IMR-90 (cell line): ENCODE data around the gene INPP5D.

ENCODE experiments used
- MAFK ChIP-seq: IDR thresholded peaks from 2 replicates; pipeline ENCODE4 v1.6.1; 2012; ENCODE audit warnings: low read depth, low read length, improper control_type of control experiment
- MXI1 ChIP-seq: IDR thresholded peaks from 2 replicates; pipeline ENCODE4 v1.6.1; 2012; ENCODE audit warnings: low read depth, mild to moderate bottlenecking, low read length, moderate library complexity, borderline replicate concordance
- NFE2L2 ChIP-seq: fragments of 150-350 bp; IDR thresholded peaks from 2 replicates; pipeline ENCODE4 v1.6.1; 2016; ENCODE audit warnings: low read depth, mild to moderate bottlenecking, low read length
- POLR2A ChIP-seq: IDR thresholded peaks from 2 replicates; pipeline ENCODE4 v1.6.1; 2012; ENCODE audit warnings: mild to moderate bottlenecking, low read depth, low read length
- RFX5 ChIP-seq: IDR thresholded peaks from 2 replicates; pipeline ENCODE4 v1.8.0; 2012; ENCODE audit warnings: low read depth, mild to moderate bottlenecking, low read length, moderate library complexity
- TF ChIP-seq, protein P1 (sequence below): fragments of 150-350 bp; IDR thresholded peaks from 2 replicates; pipeline ENCODE4 v1.6.1; 2016; ENCODE audit warnings: low read depth, mild to moderate bottlenecking, low read length, moderate library complexity, borderline replicate concordance
- TF ChIP-seq, protein P2 (sequence below): conservative IDR thresholded peaks from 2 replicates; pipeline ENCODE4 v1.5.1; 2012; ENCODE audit warnings: mild to moderate bottlenecking, low read depth, low read length, improper control_type of control experiment

DNA sequence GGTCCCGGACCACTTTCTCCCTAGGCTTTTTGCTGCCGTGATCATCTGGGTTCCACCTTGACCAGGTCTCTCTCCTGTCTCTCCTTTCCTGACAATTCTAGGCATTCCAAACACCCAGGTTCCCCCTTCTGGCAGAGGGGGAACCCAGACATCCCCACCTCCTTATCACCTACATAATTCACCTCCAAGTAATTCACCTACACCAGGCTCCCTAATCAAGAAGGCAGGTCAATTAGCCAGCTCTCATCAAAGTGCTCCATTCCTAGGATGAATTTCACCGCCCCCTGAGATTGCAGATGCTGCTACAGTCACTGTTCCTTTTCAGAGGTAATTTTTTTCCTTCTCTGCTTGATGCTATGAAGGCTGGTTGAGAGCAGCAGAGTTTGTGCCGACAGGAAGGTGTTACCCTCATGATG, 149.0 kb downstream of the INPP5D start:
- no peak for TF ChIP-seq MXI1
- no peak for TF ChIP-seq MAFK
- TF ChIP-seq, protein P1, sequence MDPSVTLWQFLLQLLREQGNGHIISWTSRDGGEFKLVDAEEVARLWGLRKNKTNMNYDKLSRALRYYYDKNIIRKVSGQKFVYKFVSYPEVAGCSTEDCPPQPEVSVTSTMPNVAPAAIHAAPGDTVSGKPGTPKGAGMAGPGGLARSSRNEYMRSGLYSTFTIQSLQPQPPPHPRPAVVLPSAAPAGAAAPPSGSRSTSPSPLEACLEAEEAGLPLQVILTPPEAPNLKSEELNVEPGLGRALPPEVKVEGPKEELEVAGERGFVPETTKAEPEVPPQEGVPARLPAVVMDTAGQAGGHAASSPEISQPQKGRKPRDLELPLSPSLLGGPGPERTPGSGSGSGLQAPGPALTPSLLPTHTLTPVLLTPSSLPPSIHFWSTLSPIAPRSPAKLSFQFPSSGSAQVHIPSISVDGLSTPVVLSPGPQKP = no peak
- no peak for TF ChIP-seq POLR2A
- TF ChIP-seq NFE2L2 = no peak
- TF ChIP-seq, protein P2, sequence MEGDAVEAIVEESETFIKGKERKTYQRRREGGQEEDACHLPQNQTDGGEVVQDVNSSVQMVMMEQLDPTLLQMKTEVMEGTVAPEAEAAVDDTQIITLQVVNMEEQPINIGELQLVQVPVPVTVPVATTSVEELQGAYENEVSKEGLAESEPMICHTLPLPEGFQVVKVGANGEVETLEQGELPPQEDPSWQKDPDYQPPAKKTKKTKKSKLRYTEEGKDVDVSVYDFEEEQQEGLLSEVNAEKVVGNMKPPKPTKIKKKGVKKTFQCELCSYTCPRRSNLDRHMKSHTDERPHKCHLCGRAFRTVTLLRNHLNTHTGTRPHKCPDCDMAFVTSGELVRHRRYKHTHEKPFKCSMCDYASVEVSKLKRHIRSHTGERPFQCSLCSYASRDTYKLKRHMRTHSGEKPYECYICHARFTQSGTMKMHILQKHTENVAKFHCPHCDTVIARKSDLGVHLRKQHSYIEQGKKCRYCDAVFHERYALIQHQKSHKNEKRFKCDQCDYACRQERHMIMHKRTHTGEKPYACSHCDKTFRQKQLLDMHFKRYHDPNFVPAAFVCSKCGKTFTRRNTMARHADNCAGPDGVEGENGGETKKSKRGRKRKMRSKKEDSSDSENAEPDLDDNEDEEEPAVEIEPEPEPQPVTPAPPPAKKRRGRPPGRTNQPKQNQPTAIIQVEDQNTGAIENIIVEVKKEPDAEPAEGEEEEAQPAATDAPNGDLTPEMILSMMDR = no peak
- no peak for TF ChIP-seq RFX5
